ENCODE data around the gene CHRNA7.
"Not testable (repeated sequence)": the region's sequence is repeated elsewhere in the genome, so short reads cannot be mapped to it uniquely, and the experiment has no call there.

The CHRNA7 gene

GRCh38 chr15:32120577-32121383 is 90.5 kb downstream of the CHRNA7 start:
- no peak for DNase-seq (ENCODE audit: low read depth in 2 of 2)

GRCh38 chr15:32121384-32121695 is 91.0 kb downstream of the CHRNA7 start:
- no peak for DNase-seq (ENCODE audit: low read depth in 2 of 2)

DNA sequence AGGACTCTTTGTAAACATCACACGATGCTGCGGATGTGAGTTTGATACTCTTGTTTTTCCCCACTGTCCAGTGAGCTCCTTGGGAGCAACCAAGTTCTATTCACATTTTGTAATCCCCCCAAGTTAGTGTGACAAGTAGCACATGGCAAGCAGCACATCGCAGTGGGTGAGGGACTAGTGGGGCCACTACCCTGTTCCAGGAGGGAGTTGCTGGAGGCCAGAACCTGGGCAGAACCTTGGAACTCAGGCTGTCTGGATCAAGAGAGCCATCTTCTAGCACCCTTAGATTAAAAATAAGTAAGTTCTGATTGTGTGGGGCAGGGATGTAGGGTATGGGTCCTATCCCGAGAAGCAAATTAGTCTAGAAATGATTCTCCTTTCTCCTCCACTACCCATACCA is 91.7 kb downstream of the CHRNA7 start:
- no peak for DNase-seq (ENCODE audit: low read depth in 2 of 2)

GRCh38 chr15:32123473-32123872 is 93.2 kb downstream of the CHRNA7 start:
- DNase-seq (ENCODE audit: low read depth in 2 of 2), result no peak

GRCh38 chr15:32124726-32125125 is 94.4 kb downstream of the CHRNA7 start:
- DNase-seq (ENCODE audit: low read depth in 2 of 2), result no peak

DNA sequence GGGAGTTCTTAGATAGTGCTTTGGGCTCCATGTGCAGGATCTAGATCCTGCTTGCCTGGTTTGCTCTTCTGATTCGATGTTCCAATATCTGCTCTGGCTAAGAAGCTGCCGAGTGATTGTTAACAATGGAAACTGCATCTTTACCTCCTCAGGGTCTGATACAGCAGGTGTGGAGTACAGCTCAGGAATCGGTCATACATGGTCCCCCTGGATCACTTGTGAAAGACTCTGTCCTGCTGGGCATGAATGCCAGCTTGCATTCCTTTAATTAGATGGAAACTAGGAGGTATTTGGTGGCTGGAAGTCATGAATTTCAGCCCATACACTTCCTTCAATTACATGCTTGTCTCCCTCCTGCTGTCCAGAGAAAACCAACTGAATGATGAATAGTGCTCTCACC is 95.3 kb downstream of the CHRNA7 start:
- DNase-seq (ENCODE audit: low read depth in 2 of 2), result no peak

GRCh38 chr15:32129815-32130214 is 99.5 kb downstream of the CHRNA7 start:
- no peak for DNase-seq (ENCODE audit: low read depth in 2 of 2)

DNA sequence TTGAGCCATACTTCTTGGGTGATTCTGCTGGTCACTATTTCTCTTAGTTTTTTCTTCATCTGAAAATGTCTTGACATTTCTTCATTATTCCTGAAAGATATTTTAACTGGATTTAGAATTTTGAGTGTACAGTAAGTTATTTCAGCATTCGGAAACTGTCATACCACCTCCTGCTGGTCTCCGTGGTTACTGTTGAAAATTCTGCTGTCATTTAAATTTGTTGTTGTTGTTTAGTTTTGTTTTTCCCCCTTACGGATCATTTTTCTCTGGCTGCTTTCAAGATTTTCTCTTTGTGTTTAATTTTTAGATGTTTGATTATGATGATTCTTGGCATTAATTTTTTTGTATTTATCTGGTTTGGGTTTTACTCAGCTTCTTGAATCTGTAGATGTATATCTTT is 100.5 kb downstream of the CHRNA7 start:
- DNase-seq (ENCODE audit: low read depth in 2 of 2), result no peak

- DNase-seq (ENCODE audit: low read depth in 2 of 2), result no peak
These were observed 101.5 kb downstream of the CHRNA7 start for GRCh38 chr15:32131803-32132202.

DNA sequence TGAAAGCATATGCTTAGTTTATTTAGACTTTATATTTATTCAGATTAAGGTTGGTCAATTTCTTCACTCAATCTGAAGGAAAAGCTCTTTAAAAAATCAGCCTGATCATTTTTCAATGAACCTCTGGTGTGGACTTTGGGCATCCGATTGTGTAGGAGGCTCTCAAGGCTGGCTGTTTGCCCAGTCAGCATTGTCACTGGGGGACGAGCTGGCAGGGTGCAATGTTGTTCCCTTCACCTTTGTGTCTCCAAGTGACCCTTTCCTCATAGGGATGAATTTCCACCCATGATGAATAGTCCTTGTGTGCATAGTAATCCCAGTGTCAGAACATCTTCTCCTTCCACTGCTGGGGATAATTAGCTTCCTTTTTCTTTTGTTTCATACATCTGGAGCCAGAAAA is 102.5 kb downstream of the CHRNA7 start:
- DNase-seq (ENCODE audit: low read depth in 2 of 2), result no peak

GRCh38 chr15:32134842-32135241 is 104.5 kb downstream of the CHRNA7 start:
- DNase-seq (ENCODE audit: low read depth in 2 of 2), result no peak

GRCh38 chr15:32135335-32135734 is 105.0 kb downstream of the CHRNA7 start:
- no peak for DNase-seq (ENCODE audit: low read depth in 2 of 2)

DNA sequence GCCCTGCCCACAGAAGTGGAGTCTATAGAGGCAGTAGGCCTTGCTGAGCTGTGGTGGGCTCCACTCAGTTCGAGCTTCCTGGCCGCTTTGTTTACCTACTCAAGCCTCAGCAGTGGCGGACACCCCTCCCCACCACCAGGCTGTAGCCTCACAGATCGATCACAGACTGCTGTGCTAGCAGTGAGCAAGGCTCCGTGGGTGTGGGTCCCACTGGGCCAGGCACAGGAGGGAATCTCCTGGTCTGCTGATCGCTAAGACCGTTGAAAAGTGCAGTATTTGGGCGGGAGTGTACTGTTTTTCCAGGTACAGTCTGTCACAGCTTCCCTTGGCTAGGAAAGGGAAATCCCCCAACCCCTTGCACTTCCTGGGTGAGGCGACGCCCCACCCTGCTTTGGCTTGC is 115.2 kb downstream of the CHRNA7 start:
- DNase-seq (ENCODE audit: low read depth in 2 of 2), result not testable (repeated sequence)

- no peak for DNase-seq (ENCODE audit: low read depth in 2 of 2)
These were observed 118.7 kb downstream of the CHRNA7 start for GRCh38 chr15:32148833-32149555.

GRCh38 chr15:32152574-32152973 is 122.3 kb downstream of the CHRNA7 start:
- no peak for DNase-seq (ENCODE audit: low read depth in 2 of 2)

GRCh38 chr15:32153868-32154623 is 123.7 kb downstream of the CHRNA7 start:
- not testable (repeated sequence) for DNase-seq (ENCODE audit: low read depth in 2 of 2)

DNA sequence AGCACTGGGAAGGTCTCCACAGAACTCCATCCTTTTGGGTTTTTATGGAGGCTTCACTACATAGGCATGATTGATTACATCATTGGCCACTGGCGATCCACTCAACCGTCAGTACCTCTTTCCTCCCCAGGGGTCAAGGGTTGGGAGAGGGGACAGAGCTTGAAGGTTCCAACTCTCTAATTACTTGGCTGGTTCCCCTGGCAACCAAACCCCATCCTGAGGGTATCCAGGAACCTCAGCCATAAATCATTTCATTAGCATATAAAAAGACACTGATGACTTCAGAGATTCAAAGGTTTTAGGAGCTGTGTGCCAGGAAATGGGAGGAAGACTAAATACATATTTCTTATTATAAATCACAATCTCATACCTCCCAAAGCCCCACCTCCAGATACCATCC is 131.8 kb downstream of the CHRNA7 start:
- not testable (repeated sequence) for DNase-seq (ENCODE audit: low read depth in 2 of 2)

DNA sequence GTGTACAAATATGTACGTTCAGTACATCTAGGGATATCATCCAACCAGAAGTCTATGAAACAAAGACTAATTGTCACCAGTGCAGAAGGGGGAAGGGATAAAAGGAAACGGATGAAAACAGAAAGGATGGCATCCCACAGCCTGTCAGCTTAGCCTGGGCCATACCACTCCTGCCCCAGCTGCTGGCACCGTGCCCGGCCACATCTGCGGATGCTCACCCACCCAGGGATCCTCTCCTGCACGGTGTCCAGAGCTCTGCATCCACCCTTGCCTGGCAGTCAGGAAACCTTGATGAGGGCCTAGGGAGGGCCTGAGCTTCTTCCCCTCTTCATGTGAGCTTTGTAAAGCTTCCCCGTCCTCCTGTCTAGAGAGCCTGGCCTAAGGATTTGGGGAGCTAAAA is 133.8 kb downstream of the CHRNA7 start:
- not testable (repeated sequence) for DNase-seq (ENCODE audit: low read depth in 2 of 2)

DNA sequence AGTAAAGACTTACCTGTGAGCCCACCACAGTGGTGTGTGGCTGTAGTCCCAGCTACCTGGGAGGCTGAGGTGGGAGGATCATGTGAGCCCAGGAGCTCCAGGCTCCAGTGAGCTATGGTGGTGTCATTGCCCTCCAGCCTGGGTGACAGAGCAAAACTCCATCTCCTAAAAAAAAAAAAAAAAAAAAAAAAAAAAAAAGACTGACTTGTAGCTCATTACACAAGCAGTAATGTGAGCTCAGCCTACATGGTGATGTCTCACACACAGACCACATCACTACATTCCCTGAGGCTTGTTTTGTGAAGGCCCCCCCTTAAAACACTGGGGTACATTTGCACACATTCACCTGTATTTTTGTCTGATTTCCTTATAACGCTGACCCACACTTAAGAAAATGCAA is 134.4 kb downstream of the CHRNA7 start:
- not testable (repeated sequence) for DNase-seq (ENCODE audit: low read depth in 2 of 2)

GRCh38 chr15:32165775-32166174 is 135.5 kb downstream of the CHRNA7 start:
- DNase-seq (ENCODE audit: low read depth in 2 of 2), result not testable (repeated sequence)

GRCh38 chr15:32166270-32166669 is 136.0 kb downstream of the CHRNA7 start:
- DNase-seq (ENCODE audit: low read depth in 2 of 2), result not testable (repeated sequence)

GRCh38 chr15:32167913-32168312 is 137.6 kb downstream of the CHRNA7 start:
- not testable (repeated sequence) for DNase-seq (ENCODE audit: low read depth in 2 of 2)

GRCh38 chr15:32180579-32180978 is 150.3 kb downstream of the CHRNA7 start:
- DNase-seq (ENCODE audit: low read depth in 2 of 2), result not testable (repeated sequence)

Measured in stimulated activated CD4-positive, alpha-beta T cell treated with anti-CD3 and anti-CD28 coated beads, Interleukin-4, amount 100 ng/mL, for 48 hours (primary cell).